GM18502 (cell line): ENCODE data around the gene SEMA7A.
A peak's percentile ranks its signal among the peaks of the same experiment; 100 is the strongest.

Experiments
- ATAC-seq: cut with Tn5 transposase; IDR thresholded peaks from one replicate; pipeline ENCODE4 v1.9.1; 2021; ENCODE audit warnings: mild to moderate bottlenecking; ENCODE audit not compliant: unreplicated experiment, poor library complexity

Gene SEMA7A

GRCh38 chr15:74389241-74390048 is 44.3 kb downstream of the SEMA7A start:
- ATAC-seq: no peak

DNA sequence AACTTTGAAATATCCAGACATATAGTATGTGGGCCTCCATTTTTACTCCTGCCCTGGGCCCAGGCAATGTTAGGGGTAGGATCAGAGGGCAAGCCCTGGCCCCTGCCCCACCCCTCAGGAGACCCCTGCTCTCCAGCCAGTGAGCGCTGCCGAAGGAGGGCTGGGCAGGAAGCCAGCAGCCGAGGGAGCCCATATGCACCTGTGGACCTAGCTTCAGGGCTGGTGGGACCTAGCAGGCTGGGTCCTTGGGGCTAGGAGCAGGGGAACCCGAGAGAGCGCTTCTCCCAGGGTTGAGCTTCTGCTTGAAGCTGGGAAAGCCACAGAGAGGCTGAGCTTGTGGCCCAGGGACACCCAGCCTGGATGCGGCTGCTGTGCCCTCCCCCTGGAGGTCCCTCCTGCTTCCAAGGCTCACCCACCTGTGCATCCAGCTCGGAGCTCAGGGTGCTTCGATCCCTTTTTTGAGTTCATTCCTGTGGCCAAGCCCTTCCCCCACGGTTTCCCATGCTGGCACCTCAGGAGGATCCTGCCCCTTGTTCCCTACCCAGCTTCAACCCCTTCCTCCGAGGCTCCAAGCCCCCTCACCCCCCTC is 45.3 kb downstream of the SEMA7A start:
- no peak for ATAC-seq

- no peak for ATAC-seq
Observed at GRCh38 chr15:74387621-74388362, 46.0 kb downstream of the SEMA7A start.

DNA sequence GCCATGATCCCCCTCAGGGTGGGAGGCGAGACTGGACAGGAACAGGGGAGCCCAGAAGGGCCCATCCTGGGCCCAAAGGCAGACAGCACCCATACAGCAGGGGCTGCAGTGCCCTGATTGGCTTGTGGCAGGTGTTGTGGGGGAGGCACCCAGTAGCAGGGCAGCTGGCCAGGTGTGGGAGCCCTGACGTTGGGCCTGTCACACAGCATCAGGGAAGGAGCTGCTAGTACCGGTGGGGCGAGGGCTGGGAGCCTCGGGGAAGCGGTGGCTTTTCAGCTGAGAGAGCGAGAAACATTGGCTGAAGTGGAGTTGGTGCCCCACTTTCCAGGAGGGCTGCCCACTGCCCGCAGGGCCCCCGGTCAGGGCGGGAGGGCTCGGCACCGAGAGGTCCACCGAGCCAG is 46.6 kb downstream of the SEMA7A start:
- no peak for ATAC-seq

DNA sequence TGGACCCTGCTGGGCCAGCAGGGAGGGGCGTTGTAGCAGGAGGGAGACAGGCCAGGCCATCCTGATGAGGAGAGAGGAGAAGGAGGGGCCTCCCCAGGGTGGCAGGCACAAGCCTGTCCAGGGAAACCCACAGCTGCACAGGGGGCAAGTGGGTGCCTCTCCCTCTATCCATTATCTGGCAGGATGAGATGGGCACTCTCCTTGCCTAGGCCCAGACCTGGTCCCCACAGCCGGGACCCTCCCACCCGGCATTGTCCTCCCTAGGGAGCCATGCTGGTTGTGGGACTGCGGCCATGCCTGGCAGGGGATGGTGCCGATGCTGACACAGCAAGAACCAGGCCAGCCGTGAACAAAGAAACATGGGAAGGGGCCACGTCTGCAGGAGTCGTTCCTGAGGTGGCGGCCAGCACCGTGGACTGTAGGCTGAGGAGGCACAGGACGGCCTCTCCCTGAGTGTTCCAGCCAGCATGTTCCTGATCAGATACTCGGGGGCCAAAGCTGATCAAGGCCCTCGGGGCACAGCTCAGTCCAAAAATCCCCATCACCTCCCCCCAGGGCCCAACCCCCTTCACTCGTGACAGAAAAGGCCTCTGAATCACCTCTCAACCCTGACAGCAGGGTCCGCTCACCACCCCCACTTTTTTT is 47.1 kb downstream of the SEMA7A start:
- no peak for ATAC-seq

- no peak for ATAC-seq
Observed at GRCh38 chr15:74385733-74386132, 48.0 kb downstream of the SEMA7A start.

DNA sequence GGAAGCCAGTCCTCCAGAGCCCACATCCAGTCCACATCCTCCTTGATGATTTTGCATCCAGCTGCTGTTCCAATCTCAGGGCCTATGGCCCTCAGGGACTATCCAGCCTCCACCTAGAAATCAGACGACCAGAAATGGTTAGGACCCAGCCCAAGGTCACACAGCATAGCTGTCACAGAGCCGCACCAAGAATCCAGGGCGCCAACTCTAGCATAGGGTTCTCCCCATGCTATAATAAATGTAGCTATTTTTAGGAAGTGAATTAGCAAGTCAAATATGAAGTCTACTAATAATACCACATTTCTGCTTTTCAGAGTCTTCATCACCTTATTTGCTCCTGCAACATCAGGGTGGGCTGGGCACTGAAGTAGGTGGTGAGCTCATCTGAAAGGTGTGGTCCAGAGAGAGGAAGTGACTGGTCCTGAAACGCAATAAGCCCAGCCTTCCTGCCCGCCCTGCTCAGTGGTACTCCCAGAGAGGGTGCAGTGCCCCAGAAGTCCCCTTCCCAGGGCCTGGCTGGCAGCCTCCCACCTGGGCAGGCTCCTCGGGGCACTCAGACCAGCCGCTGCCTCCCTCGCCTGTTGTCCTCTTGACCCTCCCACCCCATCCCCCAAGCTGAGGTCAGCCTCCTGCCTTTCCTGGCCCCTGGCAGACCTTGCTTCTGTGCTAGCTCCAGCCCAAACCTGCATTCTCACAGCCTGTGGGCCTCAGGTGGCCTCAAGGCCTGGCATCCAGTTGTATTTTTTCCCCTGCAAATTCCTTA is 48.7 kb downstream of the SEMA7A start:
- ATAC-seq: peak; percentile 72

DNA sequence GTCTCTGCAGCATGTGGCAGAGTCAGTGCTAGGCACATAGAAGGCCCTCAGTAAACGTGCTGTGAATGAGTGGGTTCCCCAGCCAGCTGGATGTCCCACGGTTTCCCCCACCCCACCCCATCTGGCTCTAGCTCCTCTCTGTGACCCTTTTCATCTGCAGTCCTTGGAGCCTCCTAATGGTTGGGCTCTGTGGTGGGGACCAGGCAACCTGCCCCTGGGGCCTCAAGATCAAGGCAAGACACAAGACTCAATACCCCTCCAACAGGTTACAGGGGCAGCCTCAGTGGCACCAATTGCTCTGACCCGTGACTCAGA is 49.2 kb downstream of the SEMA7A start:
- no peak for ATAC-seq

GRCh38 chr15:74383695-74384565 is 49.8 kb downstream of the SEMA7A start:
- peak; percentile 43 for ATAC-seq

GRCh38 chr15:74383286-74383685 is 50.5 kb downstream of the SEMA7A start:
- ATAC-seq: peak; percentile 5

DNA sequence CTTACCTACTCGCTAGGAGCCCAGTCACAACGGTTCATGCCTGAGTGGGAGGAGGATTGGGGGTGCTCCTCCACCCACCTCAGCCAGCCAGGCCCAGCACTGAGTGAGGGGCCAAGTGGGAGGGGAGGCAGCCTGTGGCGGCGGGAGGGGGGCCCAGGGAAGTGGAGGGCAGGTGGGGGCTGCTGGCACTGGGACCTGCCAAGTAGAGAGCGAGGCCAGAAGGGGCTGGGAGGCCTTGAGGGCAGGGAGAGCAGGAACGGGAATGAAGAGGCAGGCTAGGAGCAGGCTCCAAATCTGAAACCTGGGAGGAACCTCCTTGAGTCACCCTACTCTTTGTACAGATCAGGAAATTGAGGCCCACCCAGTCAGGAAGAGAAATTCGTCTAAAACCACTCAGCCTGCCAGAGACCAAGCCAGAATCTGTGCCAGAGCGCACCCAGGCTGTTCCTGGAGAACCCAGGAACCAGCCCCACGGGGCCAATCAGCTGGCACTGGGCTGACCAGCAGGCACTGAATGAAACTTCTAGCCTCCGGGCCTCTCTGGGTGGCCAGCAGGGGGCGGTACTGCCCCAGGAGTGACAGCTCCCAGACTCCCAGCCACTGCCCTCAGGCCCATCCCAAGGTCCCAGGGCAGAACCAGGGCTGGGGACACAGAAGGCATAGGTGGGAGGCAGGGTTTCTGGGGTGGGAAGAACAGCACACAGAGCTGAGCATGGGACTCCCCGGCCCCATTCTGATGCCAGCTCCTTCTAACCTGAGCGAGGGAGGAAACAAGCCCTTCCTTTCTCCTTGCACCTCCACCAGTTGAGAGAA is 51.5 kb downstream of the SEMA7A start:
- no peak for ATAC-seq

DNA sequence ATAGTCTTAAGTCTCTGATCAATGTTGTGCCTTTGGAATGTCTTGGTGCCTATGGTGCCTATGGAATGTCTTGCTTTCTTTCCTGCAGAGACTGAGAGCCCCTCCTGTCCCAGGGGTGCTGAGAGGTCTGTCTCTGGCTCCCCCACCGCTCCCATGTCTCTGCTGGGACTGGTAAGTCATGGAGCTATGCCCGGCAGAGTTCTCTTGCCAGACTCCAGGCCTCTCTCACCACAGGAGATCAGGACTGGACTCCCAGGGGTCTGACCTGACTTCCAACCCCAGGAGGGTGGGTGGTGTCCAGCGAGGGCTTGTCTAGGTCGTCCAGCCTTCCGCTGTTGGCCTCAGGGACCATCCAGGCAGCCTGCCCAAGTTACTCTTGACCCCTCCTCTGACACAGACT is 52.3 kb downstream of the SEMA7A start:
- ATAC-seq: no peak

DNA sequence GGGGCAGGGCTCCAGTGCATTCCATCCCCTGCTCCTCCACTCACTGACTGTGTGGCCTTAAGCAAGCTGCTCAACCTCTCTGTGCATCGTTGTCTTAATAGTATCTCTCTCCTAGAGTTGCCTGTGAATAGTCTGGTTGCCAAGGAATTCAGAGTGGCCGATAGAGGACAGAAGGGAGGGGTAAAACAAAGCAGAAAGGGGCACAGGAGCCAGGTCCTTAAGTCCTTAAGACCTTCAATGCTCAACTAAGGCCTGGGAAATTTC is 52.6 kb downstream of the SEMA7A start:
- no peak for ATAC-seq

DNA sequence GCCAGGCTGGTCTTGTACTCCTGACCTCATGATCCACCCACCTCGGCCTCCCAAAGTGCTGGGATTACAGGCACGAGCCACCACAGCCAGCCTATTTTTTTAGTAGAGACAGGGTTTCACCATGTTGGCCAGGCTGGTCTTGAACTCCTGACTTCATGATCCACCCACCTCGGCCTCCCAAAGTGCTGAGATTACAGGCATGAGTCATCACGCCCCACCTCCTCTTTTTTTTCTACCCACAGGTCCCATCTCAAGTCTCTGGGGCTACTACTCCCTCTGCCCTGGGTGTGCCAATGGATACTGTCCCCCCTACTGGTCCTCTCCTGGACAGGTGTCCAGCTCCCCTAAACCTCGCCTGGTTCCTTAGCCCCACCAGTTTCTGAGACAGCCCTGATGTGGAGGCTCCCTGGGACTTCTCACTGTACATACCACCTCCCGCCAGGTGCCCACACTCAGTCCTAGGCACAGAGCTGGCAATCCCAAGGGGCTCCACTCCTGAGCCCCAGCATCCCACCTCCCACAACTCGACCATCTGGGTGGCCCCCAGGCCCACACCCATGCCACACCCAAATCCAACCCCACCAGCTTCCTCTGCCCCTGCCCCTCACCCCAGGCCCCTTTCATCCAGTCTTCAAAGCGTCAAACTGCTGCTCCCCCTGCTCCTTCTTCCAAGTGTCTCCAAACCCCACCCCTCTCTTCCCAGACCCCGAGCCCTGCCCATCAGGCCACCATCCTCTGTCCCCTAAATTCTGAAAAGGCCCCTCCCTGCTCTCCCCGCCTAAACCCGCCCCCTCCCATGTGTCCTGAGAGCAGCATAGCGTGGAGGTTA is 53.2 kb downstream of the SEMA7A start:
- ATAC-seq: no peak

- peak; percentile 32 for ATAC-seq
Observed at GRCh38 chr15:74378848-74379247, 54.9 kb downstream of the SEMA7A start.

- ATAC-seq: no peak
Observed at GRCh38 chr15:74377831-74378766, 55.7 kb downstream of the SEMA7A start.
